ENCODE data around the gene NCAM2. TPM values are rescaled to one million over a fixed set of nuclear protein-coding genes. Genes with fewer than 3 reads are reported as not detected.

Gene NCAM2
- total RNA-seq, 4 donors from 2014 or later, result 0.46 to 2.9 (median 1.3) TPM

GRCh38 chr21:21332492-21332891 is 334.3 kb downstream of the NCAM2 start:
- Histone ChIP-seq H3K4me1 (no peaks in the 10 kb centered on the region), H3K9me3 (no peaks in the 10 kb centered on the region), H3K27ac (no peak overlapping the region), H3K27me3 (no peaks in the 10 kb centered on the region), H3K36me3 (no peaks in the 10 kb centered on the region), H3K4me3 (replicated peaks in 1 of 3) (no peak overlapping the region)
- WGBS, 2 donors, result 86% methylated on average over 3 of the region's 3 CpGs
- DNase-seq, result no peak
- TF ChIP-seq POLR2A (IDR thresholded peaks at IDR 0.05) (no peak), CTCF (IDR thresholded peaks at IDR 0.05) (no peak)
- intact Hi-C loops (cut with DNase I), result no loop called here

- no peak for DNase-seq
- H3K27ac ChIP-seq, result no peak overlapping the region
- WGBS, 2 donors, result 89 to 92% methylated on average over 2 of the region's 2 CpGs
- intact Hi-C loops (cut with DNase I), result no loop called here
- no peaks in the 10 kb centered on the region for H3K4me1 ChIP-seq
- no peaks in the 10 kb centered on the region for H3K9me3 ChIP-seq
- no peak overlapping the region for H3K4me3 ChIP-seq (replicated peaks in 1 of 3)
- H3K27me3 ChIP-seq, result no peaks in the 10 kb centered on the region
- TF ChIP-seq CTCF (IDR thresholded peaks at IDR 0.05), result no peak
- H3K36me3 ChIP-seq, result no peaks in the 10 kb centered on the region
These were observed 342.8 kb downstream of the NCAM2 start for GRCh38 chr21:21341041-21341440.

GRCh38 chr21:21345296-21345695 is 347.1 kb downstream of the NCAM2 start:
- Histone ChIP-seq H3K4me1 (no peaks in the 10 kb centered on the region), H3K9me3 (no peaks in the 10 kb centered on the region), H3K4me3 (replicated peaks in 1 of 3) (no peak overlapping the region), H3K27me3 (no peaks in the 10 kb centered on the region), H3K36me3 (no peaks in the 10 kb centered on the region), H3K27ac (no peak overlapping the region)
- 69 to 76% methylated on average over 1 of the region's 1 CpG for WGBS, 2 donors
- intact Hi-C loops (cut with DNase I), result no loop called here
- TF ChIP-seq POLR2A (IDR thresholded peaks at IDR 0.05) (no peak), CTCF (IDR thresholded peaks at IDR 0.05) (no peak)
- DNase-seq, result no peak

- intact Hi-C loops (cut with DNase I), result no loop called here
- no peaks in the 10 kb centered on the region for H3K27me3 ChIP-seq
- no peak overlapping the region for H3K4me3 ChIP-seq (replicated peaks in 1 of 3)
- H3K4me1 ChIP-seq, result no peaks in the 10 kb centered on the region
- H3K27ac ChIP-seq, result no peak overlapping the region
- TF ChIP-seq POLR2A (IDR thresholded peaks at IDR 0.05) (no peak), CTCF (IDR thresholded peaks at IDR 0.05) (no peak)
- DNase-seq, result no peak
- no peaks in the 10 kb centered on the region for H3K36me3 ChIP-seq
- H3K9me3 ChIP-seq, result no peaks in the 10 kb centered on the region
These were observed 347.7 kb downstream of the NCAM2 start for GRCh38 chr21:21345872-21346271.

GRCh38 chr21:21366277-21366676 is 368.1 kb downstream of the NCAM2 start:
- no peak overlapping the region for H3K27ac ChIP-seq
- no peaks in the 10 kb centered on the region for H3K36me3 ChIP-seq
- TF ChIP-seq CTCF (IDR thresholded peaks at IDR 0.05) (no peak), POLR2A (IDR thresholded peaks at IDR 0.05) (no peak)
- no peak for DNase-seq
- no peaks in the 10 kb centered on the region for H3K9me3 ChIP-seq
- no peaks in the 10 kb centered on the region for H3K4me1 ChIP-seq
- H3K27me3 ChIP-seq, result no peaks in the 10 kb centered on the region
- intact Hi-C loops (cut with DNase I), result no loop called here
- H3K4me3 ChIP-seq (replicated peaks in 1 of 3), result no peak overlapping the region

Measured in thyroid gland (tissue), 4 donors.